MM.1S (cell line): ENCODE measurements around the gene GPR17.

Experiments
- DNase-seq: peaks from one replicate; pipeline ENCODE4 v3.0.0-alpha.2; 2015
- H2AFZ ChIP-seq: fragments of 300-600 bp; sonication (generic); 2 replicates; pipeline ENCODE4 v1.6.0; 2016; ENCODE audit warnings: antibody characterized with exemption, low read length
- H3F3A ChIP-seq: fragments of 300-600 bp; sonication (generic); 2 replicates; pipeline ENCODE4 v1.6.1; 2016; ENCODE audit warnings: mild to moderate bottlenecking, antibody characterized with exemption, low read length, moderate library complexity, mixed read lengths; ENCODE audit not compliant: insufficient read depth
- H3K27ac ChIP-seq: fragments of 300-600 bp; sonication (generic); 2 replicates; pipeline ENCODE4 v1.5.1; 2016; ENCODE audit warnings: mild to moderate bottlenecking, low read length
- H3K27me3 ChIP-seq: fragments of 300-600 bp; sonication (generic); replicated peaks from 2 replicates; pipeline ENCODE4 v1.6.0; 2016; ENCODE audit warnings: low read length; ENCODE audit not compliant: insufficient read depth
- H3K36me3 ChIP-seq: fragments of 300-600 bp; sonication (generic); replicated peaks from 2 replicates; pipeline ENCODE4 v1.6.1; 2016; ENCODE audit warnings: mild to moderate bottlenecking, low read length, mixed read lengths; ENCODE audit not compliant: insufficient read depth
- H3K4me1 ChIP-seq: fragments of 300-600 bp; sonication (generic); 2 replicates; pipeline ENCODE4 v1.6.1; 2016; ENCODE audit warnings: low read length, mixed read lengths
- H3K4me2 ChIP-seq: fragments of 300-600 bp; sonication (generic); 2 replicates; pipeline ENCODE4 v1.6.0; 2016; ENCODE audit warnings: low read depth, low read length
- H3K4me3 ChIP-seq: fragments of 300-600 bp; sonication (generic); 2 replicates; pipeline ENCODE4 v1.5.1; 2016; ENCODE audit warnings: low read length, mixed read lengths
- H3K79me2 ChIP-seq: fragments of 300-600 bp; sonication (generic); 2 replicates; pipeline ENCODE4 v1.6.1; 2016; ENCODE audit warnings: mixed run types, low read length, mixed read lengths
- H3K9ac ChIP-seq: fragments of 300-600 bp; sonication (generic); 2 replicates; pipeline ENCODE4 v1.6.1; 2016; ENCODE audit warnings: low read length, mixed read lengths
- H3K9me2 ChIP-seq: fragments of 300-600 bp; sonication (generic); replicated peaks from 2 replicates; pipeline ENCODE4 v1.6.1; 2016; ENCODE audit warnings: mild to moderate bottlenecking, low read length, mixed read lengths; ENCODE audit not compliant: insufficient read depth
- H3K9me3 ChIP-seq: fragments of 300-600 bp; sonication (generic); replicated peaks from 2 replicates; pipeline ENCODE4 v1.6.1; 2016; ENCODE audit warnings: mild to moderate bottlenecking, low read length, mixed read lengths; ENCODE audit not compliant: insufficient read depth
- H4K20me1 ChIP-seq: fragments of 300-600 bp; sonication (generic); 2 replicates; pipeline ENCODE4 v1.6.1; 2016; ENCODE audit warnings: mild to moderate bottlenecking, low read length, moderate library complexity, mixed read lengths; ENCODE audit not compliant: insufficient read depth
- CTCF ChIP-seq: fragments of 300-600 bp; sonication (generic); IDR thresholded peaks from 2 replicates; pipeline ENCODE4 v1.5.1; 2016; ENCODE audit warnings: antibody characterized with exemption, low read length, mixed read lengths
- EZH2 ChIP-seq: fragments of 300-600 bp; sonication (generic); optimal IDR thresholded peaks from 2 replicates; pipeline ENCODE3; 2017; ENCODE audit warnings: low read depth, mild to moderate bottlenecking, antibody characterized with exemption, low read length, mixed read lengths
- EZH2phosphoT487 ChIP-seq: fragments of 300-600 bp; sonication (generic); IDR thresholded peaks from 2 replicates; pipeline ENCODE4 v1.6.1; 2018; ENCODE audit warnings: antibody characterized with exemption, low read length

GPR17 gene

GRCh38 chr2:127630096-127630863 is 15.7 kb upstream of the GPR17 start:
- no peak overlapping the region for H3K27ac ChIP-seq
- no peak overlapping the region for H3K9ac ChIP-seq
- no peak for DNase-seq
- H3K4me1 ChIP-seq, result no peaks in the 10 kb centered on the region
- no peak overlapping the region for H2AFZ ChIP-seq
- no peaks in the 10 kb centered on the region for H3K79me2 ChIP-seq
- H3F3A ChIP-seq, result no peaks in the 10 kb centered on the region
- no peak overlapping the region for H3K4me2 ChIP-seq
- TF ChIP-seq CTCF, result no peak
- no peak for TF ChIP-seq EZH2
- TF ChIP-seq EZH2phosphoT487, result no peak
- H3K27me3 ChIP-seq, result peaks cover 74% of the 10 kb centered on the region
- H3K9me3 ChIP-seq, result no peaks in the 10 kb centered on the region
- H4K20me1 ChIP-seq, result no peaks in the 10 kb centered on the region
- no peaks in the 10 kb centered on the region for H3K9me2 ChIP-seq
- no peak overlapping the region for H3K4me3 ChIP-seq
- no peaks in the 10 kb centered on the region for H3K36me3 ChIP-seq

- Histone ChIP-seq H4K20me1 (no peaks in the 10 kb centered on the region), H3K9me3 (no peaks in the 10 kb centered on the region), H3K27me3 (peaks cover 74% of the 10 kb centered on the region), H3F3A (no peaks in the 10 kb centered on the region), H3K79me2 (no peaks in the 10 kb centered on the region), H3K4me2 (no peak overlapping the region), H3K36me3 (no peaks in the 10 kb centered on the region), H3K4me3 (no peak overlapping the region), H2AFZ (no peak overlapping the region), H3K9ac (no peak overlapping the region), H3K9me2 (no peaks in the 10 kb centered on the region), H3K27ac (no peak overlapping the region), H3K4me1 (no peaks in the 10 kb centered on the region)
- TF ChIP-seq EZH2phosphoT487 (no peak), CTCF (no peak), EZH2 (no peak)
- no peak for DNase-seq
Measured at GRCh38 chr2:127630864-127631540, 15.0 kb upstream of the GPR17 start.

- Histone ChIP-seq H3K36me3 (no peaks in the 10 kb centered on the region), H4K20me1 (no peaks in the 10 kb centered on the region), H3K9me3 (no peaks in the 10 kb centered on the region), H3K9ac (no peak overlapping the region), H3K27me3 (peaks cover 74% of the 10 kb centered on the region), H3K4me1 (no peaks in the 10 kb centered on the region), H3K4me3 (no peak overlapping the region), H3K9me2 (no peaks in the 10 kb centered on the region), H3K27ac (no peak overlapping the region), H2AFZ (no peak overlapping the region), H3K79me2 (no peaks in the 10 kb centered on the region), H3F3A (no peaks in the 10 kb centered on the region), H3K4me2 (no peak overlapping the region)
- no peak for DNase-seq
- TF ChIP-seq EZH2 (no peak), EZH2phosphoT487 (no peak), CTCF (no peak)
Measured at GRCh38 chr2:127631541-127631996, 14.4 kb upstream of the GPR17 start.
